ENCODE measurements around the gene PSMG1.
"Not testable (repeated sequence)": the region's sequence is repeated elsewhere in the genome, so short reads cannot be mapped to it uniquely, and the experiment has no call there.

The PSMG1 gene

DNA sequence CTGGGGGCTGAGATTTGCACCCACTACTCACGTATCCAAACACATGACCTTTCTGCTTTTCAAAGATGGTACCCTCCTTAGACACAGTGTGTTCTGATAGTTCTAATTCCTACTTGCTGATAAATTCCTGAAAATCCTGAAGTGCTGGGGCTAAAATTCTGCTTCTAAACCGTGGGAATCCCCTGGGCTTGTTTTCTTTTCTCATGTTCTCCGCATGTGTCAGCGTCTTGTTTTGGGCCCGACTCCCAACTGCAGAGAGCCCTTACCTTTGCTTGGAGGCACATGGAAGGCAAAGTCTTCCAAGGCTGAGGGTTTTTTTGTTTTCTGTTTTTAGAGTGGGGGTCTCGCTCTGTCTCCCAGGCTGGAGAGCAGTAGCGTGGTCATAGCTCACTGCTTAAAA is 27.2 kb downstream of the PSMG1 start:
- DNase-seq (ENCODE audit: low read depth in 2 of 2), result no peak

DNA sequence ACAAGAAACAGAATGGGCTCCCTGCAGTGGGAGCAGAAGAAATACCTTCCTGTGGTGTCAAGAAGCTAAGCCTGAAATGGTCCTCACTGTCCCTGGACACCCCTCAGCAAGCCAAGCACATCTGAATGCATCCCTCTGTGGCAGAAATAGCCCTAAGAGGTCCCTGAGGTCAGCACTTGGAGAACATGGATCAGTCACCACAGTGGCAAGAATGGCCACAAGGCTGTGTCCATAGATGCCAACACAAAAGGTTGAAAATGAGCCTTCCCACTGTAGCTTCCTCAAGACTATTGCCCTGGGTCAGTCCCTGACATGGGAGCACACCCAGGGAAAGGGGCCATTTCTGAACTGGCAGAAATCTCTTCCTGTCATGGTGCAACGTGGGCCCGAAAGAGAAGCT is 27.7 kb downstream of the PSMG1 start:
- DNase-seq (ENCODE audit: low read depth in 2 of 2), result no peak

DNA sequence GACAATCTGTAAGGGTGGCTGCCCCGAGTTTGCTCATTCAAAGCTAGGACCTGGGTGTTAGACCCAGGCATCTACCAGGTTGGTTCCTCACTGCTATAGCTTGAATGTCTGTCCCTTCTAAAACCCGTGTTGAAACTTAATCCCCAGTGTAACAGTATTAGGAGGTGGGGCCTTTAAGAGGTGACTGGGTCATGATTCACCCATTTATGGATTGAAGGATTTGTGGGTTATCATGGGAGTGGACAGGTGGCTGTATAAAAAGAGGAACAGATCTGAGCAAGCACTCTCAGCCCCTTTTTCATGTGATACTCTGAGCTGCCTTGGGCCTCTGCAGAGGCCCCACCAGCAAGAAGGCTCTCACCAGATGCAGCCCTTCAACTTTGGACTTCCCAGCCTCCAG is 29.4 kb downstream of the PSMG1 start:
- DNase-seq (ENCODE audit: low read depth in 2 of 2), result no peak

DNA sequence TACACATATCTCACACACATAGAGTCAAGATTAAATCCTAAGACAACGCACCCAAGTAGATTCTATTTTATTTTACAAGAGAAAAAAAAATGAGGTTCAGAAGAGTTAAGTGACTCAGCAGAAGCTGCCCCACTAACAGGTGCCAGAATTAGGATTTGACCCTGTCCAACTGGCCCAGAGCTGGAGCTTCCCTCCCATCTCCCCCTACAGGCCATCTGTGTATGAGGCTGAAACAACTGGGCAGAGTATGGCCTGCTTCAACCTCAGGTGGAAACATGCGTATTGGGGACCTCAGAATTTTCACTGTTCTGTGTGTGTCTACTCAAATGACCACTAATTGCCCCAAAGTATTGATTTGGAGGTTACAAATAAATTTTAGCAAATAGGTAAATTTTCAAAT is 29.9 kb downstream of the PSMG1 start:
- DNase-seq (ENCODE audit: low read depth in 2 of 2), result no peak

DNA sequence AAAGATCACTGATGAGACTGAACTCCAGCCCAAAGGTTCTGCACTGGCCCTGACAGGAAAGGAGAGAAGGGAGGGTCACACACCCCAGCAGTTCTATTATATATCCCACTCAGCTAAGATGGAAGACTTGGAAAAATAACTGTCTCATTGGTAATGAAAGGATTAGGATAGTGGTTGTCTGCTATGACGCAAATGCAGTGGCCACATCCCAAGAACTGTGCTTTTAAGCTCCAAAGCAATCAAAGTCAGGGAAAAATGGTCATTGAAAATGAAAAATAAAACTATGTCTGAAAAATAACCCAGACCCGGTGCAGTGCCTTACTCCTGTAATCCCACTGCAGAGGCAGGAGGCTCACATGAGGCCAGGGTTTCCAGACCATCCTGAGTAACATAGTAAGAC is 31.0 kb downstream of the PSMG1 start:
- no peak for DNase-seq (ENCODE audit: low read depth in 2 of 2)

DNA sequence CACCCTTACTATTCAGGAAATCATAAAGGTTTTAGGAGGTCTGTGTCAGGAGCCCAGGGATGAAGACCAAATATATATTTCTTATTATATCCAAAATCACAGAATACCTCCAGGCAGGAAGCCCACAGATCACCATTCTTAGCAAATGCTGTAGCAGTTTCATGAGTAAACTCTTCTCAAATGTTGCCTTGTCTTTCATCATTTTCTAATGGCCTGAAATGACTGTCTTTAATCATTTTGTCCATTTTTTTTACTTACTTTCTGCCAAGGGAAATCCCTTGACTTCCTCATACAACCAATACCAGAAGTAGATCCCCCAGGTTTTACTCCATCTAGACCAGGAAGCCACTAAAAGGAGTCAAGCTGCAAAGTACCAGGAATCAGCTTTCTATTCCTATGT is 32.4 kb downstream of the PSMG1 start:
- DNase-seq (ENCODE audit: low read depth in 2 of 2), result no peak

DNA sequence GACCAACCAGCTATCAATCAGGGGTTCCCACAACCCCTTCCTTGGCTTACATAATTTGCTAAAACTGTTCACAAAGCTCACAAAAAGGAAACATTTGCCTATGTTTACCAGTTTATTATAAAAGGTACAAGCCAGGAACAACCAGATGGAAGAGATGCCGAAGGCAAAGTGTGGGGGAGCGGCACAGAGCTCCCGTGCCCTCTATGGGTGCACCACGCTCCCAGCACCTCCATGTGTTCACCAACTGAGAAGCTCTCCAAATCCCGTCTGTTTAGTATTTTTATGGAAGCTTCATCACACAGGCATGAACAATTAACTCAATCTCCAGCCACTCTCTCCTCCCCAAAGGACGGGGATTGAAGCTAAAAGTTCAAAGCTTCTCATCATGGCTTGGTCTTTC is 32.9 kb downstream of the PSMG1 start:
- DNase-seq (ENCODE audit: low read depth in 2 of 2), result no peak

DNA sequence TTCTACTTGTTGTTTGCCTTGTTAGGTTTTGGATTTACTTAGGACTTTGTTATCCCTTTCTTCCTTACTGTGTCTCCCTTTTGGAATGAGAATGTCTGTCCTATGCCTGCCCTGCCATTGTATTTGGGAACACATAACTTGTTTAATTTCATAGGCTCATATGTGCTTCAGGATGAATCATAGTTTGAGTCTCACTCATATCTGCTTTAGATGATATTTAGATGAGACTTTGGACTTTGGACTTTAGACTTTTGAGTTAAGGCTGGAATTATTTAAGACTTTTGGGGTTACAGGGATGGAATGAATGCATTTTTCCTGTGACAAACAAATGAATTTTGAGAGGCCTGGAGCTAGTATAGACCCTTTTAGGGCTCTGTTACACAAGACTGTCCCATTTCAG is 33.4 kb downstream of the PSMG1 start:
- DNase-seq (ENCODE audit: low read depth in 2 of 2), result no peak

DNA sequence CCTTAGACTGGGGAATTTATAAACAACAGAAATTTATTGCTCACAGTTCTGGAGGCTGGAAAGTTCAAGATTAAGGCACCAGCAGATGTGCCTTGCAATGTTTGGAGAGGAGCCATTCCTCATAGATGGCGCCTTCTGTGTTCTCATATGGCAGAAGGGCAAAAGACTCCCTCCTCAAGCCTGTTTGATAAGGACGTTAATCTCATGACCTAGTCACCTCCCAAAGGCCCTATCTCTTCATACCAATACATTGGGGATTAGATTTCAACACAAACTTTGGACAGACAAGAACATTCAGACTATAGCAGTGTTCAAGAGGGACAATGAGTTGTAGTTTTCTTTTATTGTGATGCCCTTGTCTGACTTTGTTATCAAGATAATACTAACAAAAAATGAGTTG is 34.3 kb downstream of the PSMG1 start:
- no peak for DNase-seq (ENCODE audit: low read depth in 2 of 2)

DNA sequence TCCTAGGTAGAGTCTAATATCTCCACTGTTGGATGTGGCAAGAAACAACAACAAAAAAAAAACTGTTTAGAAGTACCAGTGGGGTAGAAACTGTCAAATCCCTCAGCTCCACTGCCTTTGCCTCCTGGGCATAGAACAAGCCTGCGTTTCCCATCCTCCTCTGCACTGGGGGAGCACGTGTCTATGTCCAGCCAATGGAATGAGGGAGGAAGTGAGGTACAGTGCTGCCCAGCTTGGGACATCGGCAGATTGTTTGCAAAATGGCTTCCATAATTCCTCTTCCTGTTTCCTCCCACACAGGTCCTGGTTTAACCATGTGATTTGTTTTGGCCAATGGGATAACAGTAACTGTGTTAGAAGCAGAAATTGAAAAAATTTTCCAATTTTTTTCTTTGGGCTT is 39.1 kb downstream of the PSMG1 start:
- no peak for DNase-seq (ENCODE audit: low read depth in 2 of 2)

DNA sequence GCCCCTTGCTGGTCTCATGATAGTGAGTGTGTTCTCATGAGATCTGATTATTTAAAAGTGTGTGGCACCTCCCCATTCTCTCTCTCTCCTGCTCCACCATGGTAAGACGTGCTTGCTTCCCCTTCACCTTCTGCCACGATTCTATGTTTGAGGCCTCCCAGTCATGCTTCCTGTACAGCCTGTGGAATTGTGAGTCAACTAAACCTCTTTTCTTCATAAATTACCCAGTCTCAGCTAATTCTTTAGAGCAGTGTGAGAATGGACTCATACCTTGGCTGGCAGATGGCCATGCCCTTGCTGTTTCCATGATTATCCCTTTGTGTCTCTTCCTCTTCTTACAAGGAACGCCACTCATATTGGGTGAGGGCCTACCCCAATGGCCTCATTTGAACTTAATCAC is 40.3 kb downstream of the PSMG1 start:
- no peak for DNase-seq (ENCODE audit: low read depth in 2 of 2)

DNA sequence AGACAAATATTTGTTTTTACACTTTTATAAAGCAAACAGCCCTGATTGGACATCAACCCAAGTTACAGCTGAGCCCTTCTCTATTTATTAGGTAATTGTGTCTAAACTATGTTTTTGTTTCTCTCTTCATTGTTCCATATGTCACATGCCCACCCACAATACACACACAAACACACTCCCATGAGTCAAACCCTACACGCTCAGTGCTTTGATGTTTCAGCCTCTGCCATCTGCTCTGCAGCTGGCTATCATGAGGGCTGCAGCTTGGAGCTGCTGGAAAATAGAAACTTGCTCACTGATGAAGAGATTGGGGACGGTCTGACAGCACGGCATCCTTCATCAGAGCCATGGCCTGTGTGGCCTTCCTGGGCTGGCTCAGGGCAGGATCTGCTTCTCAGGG is 41.7 kb downstream of the PSMG1 start:
- DNase-seq (ENCODE audit: low read depth in 2 of 2), result no peak

DNA sequence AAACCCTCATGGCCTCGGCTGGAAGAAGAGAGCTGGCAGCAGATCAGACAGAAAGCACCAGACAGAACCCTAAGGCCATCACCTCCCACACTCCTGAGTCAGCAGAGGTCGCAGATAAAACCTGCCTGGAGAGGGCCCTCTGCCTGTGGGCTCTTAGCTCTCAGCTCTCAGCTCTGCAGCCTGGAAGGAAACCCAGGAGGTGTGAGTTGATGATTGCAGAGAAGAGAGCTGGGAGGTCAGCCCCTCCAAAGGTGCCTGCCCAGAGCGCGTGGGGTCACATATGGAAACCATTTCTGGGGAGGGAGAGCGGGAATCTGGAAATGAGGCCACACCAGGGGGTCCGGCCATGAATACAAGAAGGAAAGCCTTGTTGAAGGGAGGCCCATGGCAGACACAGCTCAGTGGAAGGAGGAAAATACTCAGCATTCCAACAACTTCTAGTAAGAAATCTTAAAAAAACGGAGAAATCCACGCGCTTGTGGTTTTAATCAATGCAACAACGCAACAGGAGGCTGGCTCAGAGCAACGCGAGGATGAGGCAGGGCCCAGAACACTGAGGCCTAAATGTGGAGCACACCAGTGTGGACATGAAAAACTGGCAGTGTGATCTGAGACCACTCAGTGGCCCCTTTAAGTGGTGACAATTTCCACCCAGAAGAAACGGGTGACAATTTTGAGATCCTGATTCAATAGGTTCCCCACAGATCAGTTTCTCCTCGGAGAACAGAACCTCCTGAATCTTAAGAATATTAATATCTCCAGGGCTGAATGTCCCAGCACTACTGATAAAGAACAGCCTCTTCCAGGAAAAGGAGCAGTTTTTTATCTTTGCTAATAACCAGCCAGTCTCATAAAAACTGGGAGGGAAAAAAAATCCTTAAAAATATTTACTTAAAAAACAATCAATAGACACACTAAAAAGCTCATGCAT is 45.7 kb downstream of the PSMG1 start:
- DNase-seq (ENCODE audit: low read depth in 2 of 2), result no peak

DNA sequence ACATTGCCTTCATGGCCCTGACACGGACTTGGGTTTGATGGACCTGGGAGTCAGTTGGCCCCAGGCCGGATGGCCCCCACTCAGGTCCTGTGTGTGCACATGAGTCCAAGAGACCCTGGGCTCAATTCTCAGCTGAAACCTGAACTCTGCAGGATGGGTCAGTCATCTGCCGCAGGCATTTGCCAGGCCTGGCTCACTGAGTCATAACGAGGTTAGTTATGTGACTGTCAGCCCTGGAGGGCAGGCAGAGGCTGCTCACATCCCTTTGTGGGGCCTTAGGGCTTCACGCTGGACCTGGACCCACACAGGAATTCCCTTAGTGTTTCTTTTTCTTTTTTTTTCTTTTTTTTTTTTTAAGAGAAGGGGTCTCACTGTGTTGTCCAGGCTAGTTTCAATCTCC is 46.5 kb downstream of the PSMG1 start:
- DNase-seq (ENCODE audit: low read depth in 2 of 2), result no peak

DNA sequence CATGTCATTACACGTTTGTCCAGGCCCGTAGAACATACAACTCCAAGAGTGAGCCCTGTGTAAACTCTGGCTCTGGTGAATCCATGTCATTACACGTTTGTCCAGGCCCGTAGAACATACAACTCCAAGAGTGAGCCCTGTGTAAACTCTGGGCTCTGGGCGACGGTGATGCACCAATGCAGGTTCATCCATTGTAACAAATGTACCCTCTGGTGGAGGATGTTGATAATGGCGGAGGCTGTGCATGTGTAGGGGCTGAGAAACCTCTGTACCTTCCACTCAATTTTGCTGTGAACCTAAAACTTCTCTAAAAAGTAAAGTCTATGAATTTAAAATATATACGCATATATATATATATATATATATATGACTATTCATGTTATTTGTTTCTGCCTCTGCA is 47.1 kb downstream of the PSMG1 start:
- DNase-seq (ENCODE audit: low read depth in 2 of 2), result not testable (repeated sequence)

DNA sequence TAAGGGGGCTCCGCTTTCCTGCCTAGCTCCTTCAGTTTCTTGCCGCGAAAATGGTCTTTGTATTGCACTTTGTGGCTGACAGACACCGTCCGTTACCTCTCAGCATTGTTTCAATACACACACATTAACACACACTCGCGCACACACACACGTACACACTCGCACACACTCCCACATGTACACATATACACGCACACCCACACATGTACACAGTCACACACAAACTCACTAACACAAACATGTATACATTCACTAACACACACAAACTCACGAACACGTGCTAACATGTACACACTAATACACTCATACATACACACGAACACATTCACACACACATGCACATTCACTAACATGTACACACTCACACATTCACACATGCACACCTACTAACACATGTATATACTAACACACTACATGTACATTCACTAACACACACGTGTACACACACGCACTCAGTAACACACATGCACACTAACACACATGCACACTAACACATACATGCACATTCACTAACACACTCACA is 48.9 kb downstream of the PSMG1 start:
- DNase-seq (ENCODE audit: low read depth in 2 of 2), result no peak

DNA sequence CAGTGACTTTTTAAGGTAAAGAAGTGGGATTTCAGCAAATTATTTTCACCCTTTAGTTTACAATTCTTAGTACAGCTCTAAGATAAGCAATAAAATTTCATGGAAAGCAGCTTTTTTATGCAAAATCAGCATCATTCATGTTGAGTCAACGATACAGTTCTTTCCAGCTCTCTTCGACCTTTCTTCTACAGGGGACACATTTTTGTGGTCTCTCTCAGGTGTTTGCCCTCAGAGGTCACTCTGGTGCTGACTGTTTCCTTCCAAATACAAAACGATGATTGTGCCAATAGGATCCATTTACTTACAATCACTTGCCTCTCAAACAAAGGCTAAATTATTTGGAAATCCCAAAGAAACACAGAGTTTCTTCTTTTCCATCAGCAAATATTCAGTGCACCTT is 51.0 kb downstream of the PSMG1 start:
- DNase-seq (ENCODE audit: low read depth in 2 of 2), result no peak

DNA sequence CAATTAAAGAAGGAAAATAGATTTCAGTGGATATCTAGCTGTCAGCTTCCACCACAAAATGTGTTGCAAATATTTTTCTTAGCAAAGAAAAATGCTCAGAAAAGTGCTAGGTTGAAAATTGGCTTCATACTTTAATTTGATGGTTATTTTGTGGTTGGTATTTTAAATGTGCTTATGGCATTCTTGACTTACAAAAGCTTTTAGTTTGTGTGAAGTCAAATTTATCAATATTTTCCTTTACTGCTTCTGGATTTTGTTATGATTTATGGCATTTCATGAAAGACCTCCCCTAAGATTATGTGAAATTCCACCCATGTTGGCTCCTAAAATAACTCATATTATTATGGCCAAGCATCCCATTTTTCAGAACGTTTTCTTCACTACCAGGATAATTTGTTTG is 51.5 kb downstream of the PSMG1 start:
- no peak for DNase-seq (ENCODE audit: low read depth in 2 of 2)

DNA sequence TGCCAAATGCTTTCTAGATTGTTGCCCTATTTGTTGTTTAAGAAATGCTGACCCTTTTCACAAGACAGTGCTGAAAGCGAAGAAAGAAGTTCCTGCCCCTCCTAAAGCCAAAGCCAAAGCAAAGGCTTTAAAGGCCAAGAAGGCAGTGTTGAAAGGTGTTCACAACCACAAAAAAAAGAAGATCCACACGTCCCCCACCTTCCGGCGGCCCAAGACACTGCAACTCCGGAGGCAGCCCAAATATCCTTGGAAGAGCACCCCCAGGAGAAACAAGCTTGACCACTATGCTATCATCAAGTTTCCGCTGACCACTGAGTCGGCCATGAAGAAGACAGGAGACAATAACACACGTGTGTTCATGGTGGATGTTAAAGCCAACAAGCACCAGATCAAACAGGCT is 55.7 kb downstream of the PSMG1 start:
- DNase-seq (ENCODE audit: low read depth in 2 of 2), result no peak

DNA sequence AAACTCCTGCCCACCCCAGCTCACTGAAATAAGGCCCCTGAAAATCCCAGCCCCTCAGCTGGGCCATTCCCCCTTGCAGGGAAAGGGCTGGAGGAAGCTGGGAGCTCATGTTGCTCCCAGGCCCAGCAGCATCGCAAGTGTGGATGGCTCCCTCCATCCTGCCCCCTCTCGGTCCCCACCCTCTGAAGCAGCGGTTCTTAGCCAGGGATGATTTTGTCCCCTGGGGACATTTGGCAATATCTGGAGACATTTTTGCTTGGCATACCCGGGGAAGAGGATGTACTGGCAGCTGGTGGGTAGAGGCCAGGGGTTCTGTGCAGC is 56.8 kb downstream of the PSMG1 start:
- no peak for DNase-seq (ENCODE audit: low read depth in 2 of 2)

DNA sequence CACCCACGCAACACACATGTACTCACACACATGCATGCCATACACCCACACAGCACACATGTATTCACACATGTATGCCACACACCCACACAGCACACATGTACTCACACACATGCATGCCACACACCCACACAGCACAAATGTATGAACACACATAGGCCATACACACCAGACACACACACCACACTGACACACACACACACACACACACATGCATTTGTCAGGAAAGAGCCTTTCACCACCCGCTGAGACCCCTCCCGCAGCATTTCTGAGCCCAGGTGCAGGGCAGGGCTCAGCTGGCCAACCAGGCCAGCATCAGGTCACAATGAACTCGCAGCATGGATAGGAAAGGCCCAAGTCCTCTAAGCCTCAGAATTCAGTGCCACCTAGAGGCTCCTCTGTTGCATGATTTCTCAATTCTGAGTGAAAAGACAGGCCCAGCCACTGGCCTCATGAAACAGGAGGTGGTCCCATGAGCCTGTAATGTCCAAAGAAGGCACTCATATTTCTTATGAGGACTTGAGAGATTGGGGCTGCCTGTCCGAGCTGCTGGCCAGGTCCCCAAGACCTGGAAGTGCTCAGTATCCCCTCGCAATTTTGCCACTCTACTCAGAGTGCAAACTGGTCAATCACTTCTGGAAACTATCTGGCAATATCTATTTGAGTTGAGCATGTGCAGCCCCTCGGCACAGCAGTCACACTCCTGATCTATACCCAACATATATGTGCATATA is 57.3 kb downstream of the PSMG1 start:
- DNase-seq (ENCODE audit: low read depth in 2 of 2), result no peak

All from stimulated activated CD8-positive, alpha-beta memory T cell treated with anti-CD3 and anti-CD28 coated beads, Interleukin-7, amount 100 ng/mL, for 4 hours (primary cell).